HepG2 (cell line): ENCODE results near the gene OR10AD1. TPM values are rescaled to one million over a fixed set of nuclear protein-coding genes. Genes with fewer than 3 reads are reported as not detected.

Experiments used
- ATM ChIP-seq: fragments of 450-650 bp; IDR thresholded peaks from 2 replicates; pipeline ENCODE4 v1.7.1; 2017; ENCODE audit warnings: mild to moderate bottlenecking, borderline replicate concordance
- CREB3 ChIP-seq: sonication (generic); formaldehyde crosslinking; IDR thresholded peaks from 2 replicates; pipeline ENCODE4 v1.5.0; 2020; ENCODE audit warnings: missing genetic modification reagents
- FIP1L1 ChIP-seq: fragments of 200-400 bp; formaldehyde crosslinking; IDR thresholded peaks from 2 replicates; pipeline ENCODE4 v1.6.1; 2018; ENCODE audit warnings: low read depth, mild to moderate bottlenecking, low read length, moderate library complexity, borderline replicate concordance; ENCODE audit not compliant: insufficient read depth
- GMEB1 ChIP-seq: sonication (generic); formaldehyde crosslinking; IDR thresholded peaks from 2 replicates; pipeline ENCODE4 v1.5.1; 2020; ENCODE audit warnings: missing genetic modification reagents, mild to moderate bottlenecking, borderline replicate concordance
- IRF9 ChIP-seq: sonication (generic); formaldehyde crosslinking; IDR thresholded peaks from 2 replicates; pipeline ENCODE4 v1.8.0; 2022; ENCODE audit warnings: missing genetic modification reagents, mild to moderate bottlenecking, borderline replicate concordance
- KLF9 ChIP-seq: IDR thresholded peaks from 2 replicates; pipeline ENCODE4 v1.6.1; 2016; ENCODE audit warnings: low read depth
- KMT2A ChIP-seq: sonication (generic); formaldehyde crosslinking; IDR thresholded peaks from 2 replicates; pipeline ENCODE4 v1.4.0; 2020; ENCODE audit warnings: missing genetic modification reagents
- MED8 ChIP-seq: sonication (generic); formaldehyde crosslinking; IDR thresholded peaks from 2 replicates; pipeline ENCODE4 v1.8.1; 2023; ENCODE audit warnings: mild to moderate bottlenecking, missing genetic modification reagents; ENCODE audit not compliant: insufficient replicate concordance
- MTF2 ChIP-seq: sonication (generic); formaldehyde crosslinking; IDR thresholded peaks from 2 replicates; pipeline ENCODE4 v1.5.0; 2020; ENCODE audit warnings: missing genetic modification reagents, borderline replicate concordance
- NBN ChIP-seq: fragments of 450-650 bp; conservative IDR thresholded peaks from 2 replicates; pipeline ENCODE4 v1.6.1; 2017
- RBFOX2 ChIP-seq: fragments of 200-400 bp; formaldehyde crosslinking; IDR thresholded peaks from 2 replicates; pipeline ENCODE4 v1.6.1; 2017; ENCODE audit warnings: low read depth, mild to moderate bottlenecking, low read length
- TSC22D2 ChIP-seq: sonication (generic); formaldehyde crosslinking; IDR thresholded peaks from 2 replicates; pipeline ENCODE4 v1.5.1; 2020; ENCODE audit warnings: missing genetic modification reagents, mild to moderate bottlenecking, borderline replicate concordance
- ZBTB4 ChIP-seq: sonication (generic); formaldehyde crosslinking; IDR thresholded peaks from 2 replicates; pipeline ENCODE4 v1.4.0; 2020; ENCODE audit warnings: missing genetic modification reagents, mild to moderate bottlenecking, borderline replicate concordance
- ZNF235 ChIP-seq: sonication (generic); formaldehyde crosslinking; IDR thresholded peaks from 2 replicates; pipeline ENCODE4 v1.8.1; 2023; ENCODE audit warnings: mild to moderate bottlenecking, missing genetic modification reagents, borderline replicate concordance
- ZNF280B ChIP-seq: sonication (generic); formaldehyde crosslinking; IDR thresholded peaks from 2 replicates; pipeline ENCODE4 v1.5.0; 2020; ENCODE audit warnings: missing genetic modification reagents, mild to moderate bottlenecking, borderline replicate concordance
- ZNF598 ChIP-seq: sonication (generic); formaldehyde crosslinking; IDR thresholded peaks from 2 replicates; pipeline ENCODE4 v1.5.1; 2020; ENCODE audit warnings: mild to moderate bottlenecking, missing genetic modification reagents, borderline replicate concordance
- ZNF780A ChIP-seq: sonication (generic); formaldehyde crosslinking; IDR thresholded peaks from 2 replicates; pipeline ENCODE4 v1.8.0; 2022; ENCODE audit warnings: mild to moderate bottlenecking, missing genetic modification reagents, moderate library complexity
- ZSCAN31 ChIP-seq: sonication (generic); formaldehyde crosslinking; IDR thresholded peaks from 2 replicates; pipeline ENCODE4 v1.5.0; 2020; ENCODE audit warnings: low read depth, mild to moderate bottlenecking, missing genetic modification reagents
- ZSCAN9 ChIP-seq: IDR thresholded peaks from 2 replicates; pipeline ENCODE4 v1.6.1; 2016; ENCODE audit warnings: borderline replicate concordance
- polyA plus RNA-seq, 8 experiments: library from polyadenylated mRNA; depleted of rRNA in 3 of 8; stranded (reverse) in 7 of 8; unstranded in 1 of 8; fragments of >200 nt; fragmentation: Illumina TruSeq in 4 of 8; extraction: Trizol in 4 of 8; gene quantifications; 2 replicates each; pipeline versions ENCODE4 v1.2.1 to v1.2.3, GENCODE V29; 2011 to 2016; ENCODE audit warnings: low read depth in 4 of 8, missing spikeins in 1 of 8, mixed read lengths in 1 of 8; ENCODE audit not compliant: insufficient read depth in 1 of 8
- total RNA-seq, 5 experiments: library from RNA; depleted of rRNA; stranded (reverse); fragments of >200 nt; fragmentation: Illumina TruSeq; extraction: Trizol; gene quantifications; 2 replicates each; pipeline ENCODE4 v1.2.3, GENCODE V29; 2016; ENCODE audit warnings: low read depth in 1 of 5

The OR10AD1 gene
- total and polyA plus RNA-seq, 2 of the 13 experiments (the other 11 are each of a cell fraction or from before 2014, with no cell fraction given) = not detected

- TF ChIP-seq ZNF280B (CRISPR knock-in tag) (no peak), MTF2 (CRISPR knock-in tag) (no peak), MED8 (peak; percentile 25), KMT2A (CRISPR knock-in tag) (peak; percentile 87), ZBTB4 (no peak), RBFOX2 (peak; percentile 71), ZSCAN9 (no peak), ZNF598 (CRISPR knock-in tag) (no peak; the same call in 1 of the 2 replicates), ZNF780A (no peak), NBN (no peak), KLF9 (0 out of 2 replicates have a peak, but pooled peaks have one; percentile 36), TSC22D2 (no peak), FIP1L1 (no peak), ZSCAN31 (CRISPR knock-in tag) (no peak; the same call in 1 of the 2 replicates), IRF9 (CRISPR knock-in tag) (no peak), CREB3 (CRISPR knock-in tag) (no peak), ZNF235 (CRISPR knock-in tag) (no peak), ATM (no peak), GMEB1 (peak; percentile 43; the same call in 1 of the 2 replicates)
Observed at GRCh38 chr12:48157018-48157888, 45.8 kb downstream of the OR10AD1 start, which contains the start of gene ASB8 (continued).
